Stimulated activated CD4-positive, alpha-beta T cell treated with anti-CD3 and anti-CD28 coated beads, Interleukin-4, amount 100 ng/mL, for 4 hours (primary cell): ENCODE measurements around the gene SPPL3.
"Not testable (repeated sequence)": the region's sequence is repeated elsewhere in the genome, so short reads cannot be mapped to it uniquely, and the experiment has no call there.

Experiments used
- DNase-seq, 2 experiments: peaks; one replicate each; pipeline ENCODE4 v3.0.0-alpha.2; 2020

SPPL3 gene

GRCh38 chr12:120739821-120740613, 164.1 kb downstream of the SPPL3 start:
- no peak for DNase-seq

- DNase-seq, result no peak
These were observed 165.0 kb downstream of the SPPL3 start for GRCh38 chr12:120739031-120739762.

- DNase-seq, result no peak
These were observed 165.7 kb downstream of the SPPL3 start for GRCh38 chr12:120738252-120739030.

- no peak for DNase-seq
These were observed 166.5 kb downstream of the SPPL3 start for GRCh38 chr12:120737557-120738251.

- DNase-seq, result no peak
These were observed 167.5 kb downstream of the SPPL3 start for GRCh38 chr12:120736404-120737331.

GRCh38 chr12:120735181-120735580, 169.0 kb downstream of the SPPL3 start:
- no peak for DNase-seq

GRCh38 chr12:120734210-120734609, 169.9 kb downstream of the SPPL3 start:
- no peak for DNase-seq

GRCh38 chr12:120733574-120733973, 170.6 kb downstream of the SPPL3 start:
- DNase-seq, result no peak

GRCh38 chr12:120732198-120732597, 172.0 kb downstream of the SPPL3 start:
- not testable (repeated sequence) for DNase-seq

GRCh38 chr12:120726961-120727360, 177.2 kb downstream of the SPPL3 start:
- no peak for DNase-seq

GRCh38 chr12:120726510-120726793, 177.7 kb downstream of the SPPL3 start:
- DNase-seq, result no peak

GRCh38 chr12:120725659-120726509, 178.3 kb downstream of the SPPL3 start, which contains the start of gene ACADS:
ACADS (plus strand) TSS chr12:120725826; CDS start chr12:120725886, 60 bp downstream.
- peak; percentile 84 to 94 for DNase-seq

GRCh38 chr12:120725151-120725658, 179.0 kb downstream of the SPPL3 start:
- DNase-seq, result no peak

GRCh38 chr12:120724720-120725119, 179.4 kb downstream of the SPPL3 start:
- DNase-seq, result no peak

GRCh38 chr12:120722784-120723183, 181.4 kb downstream of the SPPL3 start:
- DNase-seq, result no peak

- DNase-seq, result no peak
These were observed 182.3 kb downstream of the SPPL3 start for GRCh38 chr12:120721866-120722265.

- no peak for DNase-seq
These were observed 183.0 kb downstream of the SPPL3 start for GRCh38 chr12:120720987-120721801.

- DNase-seq, result no peak
These were observed 183.7 kb downstream of the SPPL3 start for GRCh38 chr12:120720234-120720986.
